HCT116 (cell line): ENCODE results near the gene MMP24. TPM values are rescaled to one million over a fixed set of nuclear protein-coding genes. Genes with fewer than 3 reads are reported as not detected.

Experiments
- ATAC-seq: fragments of 200-7000 bp; cut with Tn5 transposase; 2 replicates; pipeline ENCODE4 v1.9.1; 2020; ENCODE audit warnings: mild to moderate bottlenecking, moderate library complexity
- BruUV-seq: library from RNA; stranded (reverse); fragments of 400-500 nt; replicated peaks from 2 replicates; lab custom pipeline; 2021; lab: Mats Ljungman, UMichigan
- CTCF ChIA-PET: fragments of 300-600 bp; sonication (Branson Sonifier 250); formaldehyde crosslinking; loops from one replicate; lab custom pipeline; 2021; ENCODE audit warnings: antibody characterized with exemption; lab: Charles Lee
- POLR2A ChIA-PET: fragments of 300-600, 350-600 bp; sonication (Branson Sonifier 250); formaldehyde crosslinking; loops from one replicate; lab custom pipeline; 2021; ENCODE audit warnings: antibody characterized with exemption; lab: Charles Lee
- RAD21 ChIA-PET, 2 experiments: fragments of 300-600 bp; sonication (Branson Sonifier 250); formaldehyde crosslinking; loops; one replicate each; lab custom pipeline; 2023; ENCODE audit warnings: low total read pairs in 2 of 2; ENCODE audit not compliant: uncharacterized antibody in 2 of 2, unreplicated experiment in 2 of 2, low non-redundant PET in 1 of 2; lab: Charles Lee
- DNase-seq: peaks from one replicate; pipeline ENCODE4 v3.0.0-alpha.2; 2010; ENCODE audit warnings: low read depth, low spot score
- H2AFZ ChIP-seq: fragments of 200-600 bp; shearing (Covaris generic), sonication (generic); 2 replicates; pipeline ENCODE4 v1.6.1; 2017; ENCODE audit warnings: low read depth, mixed run types, mixed read lengths, antibody characterized with exemption, low read length; ENCODE audit not compliant: poor library complexity, severe bottlenecking
- H3K27ac ChIP-seq: 2 replicates; pipeline ENCODE4 v1.5.1; 2012; ENCODE audit warnings: low read depth, low read length
- H3K27me3 ChIP-seq: fragments of 200-600 bp; sonication (generic); 2 replicates; pipeline ENCODE4 v1.6.1; 2016; ENCODE audit warnings: mixed run types, low read length, mixed read lengths; ENCODE audit not compliant: insufficient read depth
- H3K36me3 ChIP-seq, 2 experiments: fragments of 200-500 bp in 1 of 2; fragments of 200-600 bp in 1 of 2; sonication (Bioruptor generic) in 1 of 2; sonication (generic) in 1 of 2; 2 replicates each; pipeline versions ENCODE4 v1.5.1 to v1.6.1; 2014 to 2016; ENCODE audit warnings: low read length in 2 of 2, inconsistent platforms in 1 of 2, mixed read lengths in 1 of 2, mixed run types in 1 of 2; ENCODE audit not compliant: insufficient read depth in 2 of 2, control insufficient read depth in 1 of 2
- H3K4me1 ChIP-seq, 2 experiments: fragments of 200-600 bp in 1 of 2; sonication (generic) in 1 of 2; 2 replicates each; pipeline versions ENCODE4 v1.5.1 to v1.6.1; 2012 to 2017; ENCODE audit warnings: low read length in 2 of 2, inconsistent platforms in 1 of 2, mild to moderate bottlenecking in 1 of 2, mixed read lengths in 1 of 2, mixed run types in 1 of 2, moderate library complexity in 1 of 2; ENCODE audit not compliant: insufficient read depth in 2 of 2, control insufficient read depth in 1 of 2
- H3K4me2 ChIP-seq: fragments of 200-600 bp; sonication (generic); 2 replicates; pipeline ENCODE4 v1.6.1; 2017; ENCODE audit warnings: mixed run types, low read length, mixed read lengths
- H3K4me3 ChIP-seq, 2 experiments: fragments of 200-600 bp in 1 of 2; sonication (generic) in 1 of 2; replicated peaks in 1 of 2; 2 replicates each; pipeline ENCODE4 v1.5.1; 2011 to 2016; ENCODE audit warnings: low read length in 2 of 2, control low read depth in 1 of 2, low read depth in 1 of 2, mild to moderate bottlenecking in 1 of 2, mixed read lengths in 1 of 2, mixed run types in 1 of 2
- H3K79me2 ChIP-seq: fragments of 200-600 bp; sonication (generic); 2 replicates; pipeline ENCODE4 v1.6.1; 2017; ENCODE audit warnings: mild to moderate bottlenecking, mixed run types, low read length, moderate library complexity, mixed read lengths; ENCODE audit not compliant: insufficient read depth
- H3K9ac ChIP-seq: fragments of 200-600 bp; sonication (generic); 2 replicates; pipeline ENCODE4 v1.6.1; 2016; ENCODE audit warnings: low read length, mixed read lengths
- H3K9me2 ChIP-seq: fragments of 200-600 bp; sonication (generic), shearing (Covaris generic); 2 replicates; pipeline ENCODE4 v1.6.1; 2017; ENCODE audit warnings: mixed run types, mild to moderate bottlenecking, moderate library complexity; ENCODE audit not compliant: insufficient read depth
- H3K9me3 ChIP-seq, 2 experiments: fragments of 200-500 bp in 1 of 2; fragments of 200-600 bp in 1 of 2; sonication (Bioruptor generic) in 1 of 2; sonication (generic) in 1 of 2; 2 replicates each; pipeline ENCODE4 v1.6.1; 2014 to 2017; ENCODE audit warnings: low read length in 2 of 2, mixed read lengths in 2 of 2, inconsistent platforms in 1 of 2, low read depth in 1 of 2, mild to moderate bottlenecking in 1 of 2, mixed run types in 1 of 2, moderate library complexity in 1 of 2; ENCODE audit not compliant: control insufficient read depth in 1 of 2, insufficient read depth in 1 of 2
- H4K20me1 ChIP-seq: fragments of 200-600 bp; sonication (generic), shearing (Covaris generic); 2 replicates; pipeline ENCODE4 v1.6.1; 2017; ENCODE audit warnings: mixed run types, mild to moderate bottlenecking, moderate library complexity; ENCODE audit not compliant: insufficient read depth
- CTCF ChIP-seq, 3 experiments: fragments of 200-600 bp in 1 of 3; sonication (generic) in 1 of 3; IDR thresholded peaks in 2 of 3; conservative IDR thresholded peaks in 1 of 3; 2 replicates each; pipeline ENCODE4 v1.5.1; 2012 to 2017; ENCODE audit warnings: low read depth in 2 of 3, low read length in 2 of 3, antibody characterized with exemption in 1 of 3, borderline replicate concordance in 1 of 3, control low read depth in 1 of 3, mild to moderate bottlenecking in 1 of 3, mixed read lengths in 1 of 3, mixed run types in 1 of 3, moderate library complexity in 1 of 3; ENCODE audit not compliant: insufficient read depth in 1 of 3
- FOSL1 ChIP-seq: IDR thresholded peaks from 2 replicates; pipeline ENCODE4 v1.6.1; 2012; ENCODE audit warnings: low read depth
- JUND ChIP-seq: IDR thresholded peaks from 2 replicates; pipeline ENCODE4 v1.6.1; 2012
- MAX ChIP-seq: IDR thresholded peaks from 2 replicates; pipeline ENCODE4 v1.6.1; 2012
- POLR2A ChIP-seq: IDR thresholded peaks from 2 replicates; pipeline ENCODE4 v1.7.0; 2011; ENCODE audit warnings: borderline replicate concordance; ENCODE audit not compliant: insufficient read depth, insufficient read length; ENCODE audit errors: extremely low read depth
- POLR2AphosphoS5 ChIP-seq: IDR thresholded peaks from 2 replicates; pipeline ENCODE4 v1.6.1; 2011; ENCODE audit warnings: mild to moderate bottlenecking, low read depth, low read length, moderate library complexity
- REST ChIP-seq: IDR thresholded peaks from 2 replicates; pipeline ENCODE4 v1.6.1; 2012; ENCODE audit warnings: low read depth
- SIN3A ChIP-seq: IDR thresholded peaks from 2 replicates; pipeline ENCODE4 v1.6.1; 2012; ENCODE audit warnings: low read depth
- YY1 ChIP-seq: IDR thresholded peaks from 2 replicates; pipeline ENCODE4 v1.6.1; 2011; ENCODE audit warnings: low read length, low read depth, moderate library complexity, mild to moderate bottlenecking; ENCODE audit not compliant: insufficient replicate concordance; ENCODE audit errors: extremely low read depth
- ZBTB33 ChIP-seq: IDR thresholded peaks from 2 replicates; pipeline ENCODE4 v1.6.1; 2011; ENCODE audit warnings: mild to moderate bottlenecking, low read length, moderate library complexity; ENCODE audit not compliant: insufficient replicate concordance; ENCODE audit errors: extremely low read depth
- ZNF274 ChIP-seq: fragments of 200-500 bp; sonication (Bioruptor generic); IDR thresholded peaks from 2 replicates; pipeline ENCODE4 v1.6.1; 2014; ENCODE audit warnings: mild to moderate bottlenecking, low read depth, low read length, inconsistent platforms
- intact Hi-C: fragments of 100-400 bp; cut with micrococcal nuclease; formaldehyde crosslinking; loops from 2 replicates; pipeline ENCODE4 v1.10.0; 2022
- total RNA-seq: library from RNA; stranded (reverse); gene quantifications from one replicate; pipeline ENCODE4 v1.2.1, GENCODE V29; 2021; ENCODE audit not compliant: unreplicated experiment

Gene MMP24
- total RNA-seq, 1 experiment from 2014 or later = not detected

- 0 out of 4 replicates have a peak, but pooled peaks cover 0 to 4% of the 10 kb centered on the region in 2 experiments for H3K36me3 ChIP-seq
- no peak overlapping the region for H2AFZ ChIP-seq
- ChIA-PET POLR2A (no interaction called here), CTCF (no interaction called here), RAD21 (no interaction called here)
- no peak for TF ChIP-seq POLR2AphosphoS5
- TF ChIP-seq MAX = no peak
- no peak for TF ChIP-seq JUND
- TF ChIP-seq REST = no peak
- no peak for TF ChIP-seq ZNF274
- TF ChIP-seq FOSL1 = no peak
- no peaks in the 10 kb centered on the region for H3K9me2 ChIP-seq
- H3K27me3 ChIP-seq = no peaks in the 10 kb centered on the region
- intact Hi-C loops = no loop called here
- no peak overlapping the region for H3K4me2 ChIP-seq
- no peak overlapping the region for H3K9ac ChIP-seq
- H4K20me1 ChIP-seq = no peaks in the 10 kb centered on the region
- H3K4me3 ChIP-seq = no peak overlapping the region
- ATAC-seq (no peak), DNase-seq (no peak)
- no TSS peak for BruUV-seq
- H3K27ac ChIP-seq = no peak overlapping the region
- peaks cover 12 to 20% of the 10 kb centered on the region in 2 experiments; a peak in 3 of 4 replicates for H3K9me3 ChIP-seq
- no peaks in the 10 kb centered on the region for H3K4me1 ChIP-seq
- H3K79me2 ChIP-seq = no peaks in the 10 kb centered on the region
These were observed 26.8 kb upstream of the MMP24 start for GRCh38 chr20:35199740-35200139.

- CTCF ChIA-PET = no interaction called here
- no peak for DNase-seq
- H3K27me3 ChIP-seq = no peaks in the 10 kb centered on the region
- H3K4me3 ChIP-seq = no peak overlapping the region
- no peak overlapping the region for H2AFZ ChIP-seq
- H4K20me1 ChIP-seq = no peaks in the 10 kb centered on the region
- no peaks in the 10 kb centered on the region for H3K79me2 ChIP-seq
- RAD21 ChIA-PET = no interaction called here
- no peak overlapping the region for H3K9ac ChIP-seq
- peaks cover 12 to 20% of the 10 kb centered on the region in 2 experiments; a peak in 3 of 4 replicates for H3K9me3 ChIP-seq
- H3K9me2 ChIP-seq = no peaks in the 10 kb centered on the region
- 0 out of 4 replicates have a peak, but pooled peaks cover 0 to 4% of the 10 kb centered on the region in 2 experiments for H3K36me3 ChIP-seq
- ATAC-seq = no peak
- no peaks in the 10 kb centered on the region for H3K4me1 ChIP-seq
- BruUV-seq = no TSS peak
- intact Hi-C loops = no loop called here
- no peak overlapping the region for H3K4me2 ChIP-seq
- no peak overlapping the region for H3K27ac ChIP-seq
- POLR2A ChIA-PET = no interaction called here
- TF ChIP-seq POLR2AphosphoS5 (no peak), ZNF274 (no peak), SIN3A (no peak), YY1 (no peak), POLR2A (no peak), ZBTB33 (no peak), FOSL1 (no peak), CTCF (IDR thresholded peaks at IDR 0.05 in 2 of 3, conservative IDR thresholded peaks at IDR 0.05 in 1 of 3; ENCODE audit: borderline replicate concordance in 1 of 3, insufficient read depth in 1 of 3, low read depth in 2 of 3, low read length in 2 of 3) (no peak), MAX (no peak)
These were observed 26.2 kb upstream of the MMP24 start for GRCh38 chr20:35200267-35200666.
